NCI-H510A (cell line): Measurements from ENCODE around the gene FIBCD1.
"Not testable (repeated sequence)": the region's sequence is repeated elsewhere in the genome, so short reads cannot be mapped to it uniquely, and the experiment has no call there.

ENCODE experiments used
- DNase-seq: peaks from one replicate; lab custom pipeline; 2025; lab: John Stamatoyannopoulos, UW

FIBCD1 gene

GRCh38 chr9:130954925-130955324 lies 15.9 kb upstream of the FIBCD1 start:
- not testable (repeated sequence) for DNase-seq

- no peak for DNase-seq
Measured at GRCh38 chr9:130954317-130954716, 15.3 kb upstream of the FIBCD1 start.

- DNase-seq, result no peak
Measured at GRCh38 chr9:130952065-130952762, 13.2 kb upstream of the FIBCD1 start.

- DNase-seq, result no peak
Measured at GRCh38 chr9:130950039-130950311, 10.9 kb upstream of the FIBCD1 start.

- DNase-seq, result no peak
Measured at GRCh38 chr9:130949188-130950038, 10.4 kb upstream of the FIBCD1 start.

- DNase-seq, result peak; percentile 63
Measured at GRCh38 chr9:130948266-130948665, 9.2 kb upstream of the FIBCD1 start.

- no peak for DNase-seq
Measured at GRCh38 chr9:130947618-130948140, 8.6 kb upstream of the FIBCD1 start.

- no peak for DNase-seq
Measured at GRCh38 chr9:130946766-130947617, 7.9 kb upstream of the FIBCD1 start.

GRCh38 chr9:130945173-130945572 lies 6.1 kb upstream of the FIBCD1 start:
- DNase-seq, result no peak

GRCh38 chr9:130944510-130945058 lies 5.5 kb upstream of the FIBCD1 start:
- DNase-seq, result no peak

GRCh38 chr9:130943777-130944176 lies 4.7 kb upstream of the FIBCD1 start:
- DNase-seq, result no peak

GRCh38 chr9:130943221-130943620 lies 4.2 kb upstream of the FIBCD1 start:
- DNase-seq, result no peak

- DNase-seq, result no peak
Measured at GRCh38 chr9:130942679-130943078, 3.6 kb upstream of the FIBCD1 start.

GRCh38 chr9:130942084-130942483 lies 3.0 kb upstream of the FIBCD1 start:
- no peak for DNase-seq

GRCh38 chr9:130940693-130941576 lies 1.9 kb upstream of the FIBCD1 start:
- DNase-seq, result peak; percentile 90

GRCh38 chr9:130940027-130940549 lies 1.0 kb upstream of the FIBCD1 start:
- DNase-seq, result no peak

GRCh38 chr9:130939405-130940026 lies 469 bp upstream of the FIBCD1 start:
- no peak for DNase-seq

- no peak for DNase-seq
Measured at GRCh38 chr9:130938184-130938651, 829 bp downstream of the FIBCD1 start.

- DNase-seq, result no peak
Measured at GRCh38 chr9:130937146-130938076, 1.6 kb downstream of the FIBCD1 start.
